GM23338 (cell line): ENCODE results near the gene F2RL3.

ENCODE experiments used
- POLR2AphosphoS5 ChIP-seq: IDR thresholded peaks from 2 replicates; pipeline ENCODE4 v1.6.1; 2016; ENCODE audit warnings: antibody characterized with exemption, low read depth
- TF ChIP-seq, protein P1 (sequence below), 2 experiments: fragments of 200-600 bp in 1 of 2; sonication (generic) in 1 of 2; conservative IDR thresholded peaks; 2 replicates each; pipeline versions ENCODE4 v1.5.1 to v1.6.1; 2016 to 2017; ENCODE audit warnings: antibody characterized with exemption in 2 of 2, low read depth in 2 of 2, mild to moderate bottlenecking in 2 of 2, moderate library complexity in 1 of 2
- TF ChIP-seq, protein P2 (sequence below): IDR thresholded peaks from one replicate; pipeline ENCODE4 v1.6.1; 2018; ENCODE audit warnings: antibody characterized with exemption; ENCODE audit not compliant: unreplicated experiment

DNA sequence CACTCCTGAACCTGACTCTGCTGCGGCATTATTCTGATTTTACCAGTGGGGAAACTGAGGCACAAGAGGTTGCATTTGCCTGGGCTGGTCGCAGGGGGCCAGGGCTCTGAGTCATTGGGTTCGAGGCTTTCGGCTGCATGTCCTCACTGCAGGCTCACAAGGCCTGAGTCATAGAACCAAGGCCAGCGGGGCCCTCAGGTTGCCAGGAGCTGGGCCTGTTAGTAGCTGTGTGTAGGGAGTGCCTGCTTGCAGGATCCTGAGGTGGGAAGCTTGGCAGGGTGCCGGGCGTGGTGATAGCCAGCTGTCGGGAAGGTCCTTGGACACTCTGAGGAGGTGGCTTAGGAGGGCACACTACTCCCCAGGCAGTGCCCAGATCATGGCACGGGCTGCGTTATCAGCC, 21.6 kb upstream of the F2RL3 start:
- no peak for TF ChIP-seq POLR2AphosphoS5
- TF ChIP-seq, protein P1, sequence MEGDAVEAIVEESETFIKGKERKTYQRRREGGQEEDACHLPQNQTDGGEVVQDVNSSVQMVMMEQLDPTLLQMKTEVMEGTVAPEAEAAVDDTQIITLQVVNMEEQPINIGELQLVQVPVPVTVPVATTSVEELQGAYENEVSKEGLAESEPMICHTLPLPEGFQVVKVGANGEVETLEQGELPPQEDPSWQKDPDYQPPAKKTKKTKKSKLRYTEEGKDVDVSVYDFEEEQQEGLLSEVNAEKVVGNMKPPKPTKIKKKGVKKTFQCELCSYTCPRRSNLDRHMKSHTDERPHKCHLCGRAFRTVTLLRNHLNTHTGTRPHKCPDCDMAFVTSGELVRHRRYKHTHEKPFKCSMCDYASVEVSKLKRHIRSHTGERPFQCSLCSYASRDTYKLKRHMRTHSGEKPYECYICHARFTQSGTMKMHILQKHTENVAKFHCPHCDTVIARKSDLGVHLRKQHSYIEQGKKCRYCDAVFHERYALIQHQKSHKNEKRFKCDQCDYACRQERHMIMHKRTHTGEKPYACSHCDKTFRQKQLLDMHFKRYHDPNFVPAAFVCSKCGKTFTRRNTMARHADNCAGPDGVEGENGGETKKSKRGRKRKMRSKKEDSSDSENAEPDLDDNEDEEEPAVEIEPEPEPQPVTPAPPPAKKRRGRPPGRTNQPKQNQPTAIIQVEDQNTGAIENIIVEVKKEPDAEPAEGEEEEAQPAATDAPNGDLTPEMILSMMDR (conservative IDR thresholded peaks at IDR 0.05; ENCODE audit: low read depth in 2 of 2): no peak
- TF ChIP-seq, protein P2, sequence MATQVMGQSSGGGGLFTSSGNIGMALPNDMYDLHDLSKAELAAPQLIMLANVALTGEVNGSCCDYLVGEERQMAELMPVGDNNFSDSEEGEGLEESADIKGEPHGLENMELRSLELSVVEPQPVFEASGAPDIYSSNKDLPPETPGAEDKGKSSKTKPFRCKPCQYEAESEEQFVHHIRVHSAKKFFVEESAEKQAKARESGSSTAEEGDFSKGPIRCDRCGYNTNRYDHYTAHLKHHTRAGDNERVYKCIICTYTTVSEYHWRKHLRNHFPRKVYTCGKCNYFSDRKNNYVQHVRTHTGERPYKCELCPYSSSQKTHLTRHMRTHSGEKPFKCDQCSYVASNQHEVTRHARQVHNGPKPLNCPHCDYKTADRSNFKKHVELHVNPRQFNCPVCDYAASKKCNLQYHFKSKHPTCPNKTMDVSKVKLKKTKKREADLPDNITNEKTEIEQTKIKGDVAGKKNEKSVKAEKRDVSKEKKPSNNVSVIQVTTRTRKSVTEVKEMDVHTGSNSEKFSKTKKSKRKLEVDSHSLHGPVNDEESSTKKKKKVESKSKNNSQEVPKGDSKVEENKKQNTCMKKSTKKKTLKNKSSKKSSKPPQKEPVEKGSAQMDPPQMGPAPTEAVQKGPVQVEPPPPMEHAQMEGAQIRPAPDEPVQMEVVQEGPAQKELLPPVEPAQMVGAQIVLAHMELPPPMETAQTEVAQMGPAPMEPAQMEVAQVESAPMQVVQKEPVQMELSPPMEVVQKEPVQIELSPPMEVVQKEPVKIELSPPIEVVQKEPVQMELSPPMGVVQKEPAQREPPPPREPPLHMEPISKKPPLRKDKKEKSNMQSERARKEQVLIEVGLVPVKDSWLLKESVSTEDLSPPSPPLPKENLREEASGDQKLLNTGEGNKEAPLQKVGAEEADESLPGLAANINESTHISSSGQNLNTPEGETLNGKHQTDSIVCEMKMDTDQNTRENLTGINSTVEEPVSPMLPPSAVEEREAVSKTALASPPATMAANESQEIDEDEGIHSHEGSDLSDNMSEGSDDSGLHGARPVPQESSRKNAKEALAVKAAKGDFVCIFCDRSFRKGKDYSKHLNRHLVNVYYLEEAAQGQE: no peak
